ENCODE data around the gene TRIM29. TPM values are rescaled to one million over a fixed set of nuclear protein-coding genes. Genes with fewer than 3 reads are reported as not detected.

TRIM29 gene
- total RNA-seq, 6 experiments from 2014 or later: 1.1 to 2.1 (median 1.3) TPM; not detected in 2

DNA sequence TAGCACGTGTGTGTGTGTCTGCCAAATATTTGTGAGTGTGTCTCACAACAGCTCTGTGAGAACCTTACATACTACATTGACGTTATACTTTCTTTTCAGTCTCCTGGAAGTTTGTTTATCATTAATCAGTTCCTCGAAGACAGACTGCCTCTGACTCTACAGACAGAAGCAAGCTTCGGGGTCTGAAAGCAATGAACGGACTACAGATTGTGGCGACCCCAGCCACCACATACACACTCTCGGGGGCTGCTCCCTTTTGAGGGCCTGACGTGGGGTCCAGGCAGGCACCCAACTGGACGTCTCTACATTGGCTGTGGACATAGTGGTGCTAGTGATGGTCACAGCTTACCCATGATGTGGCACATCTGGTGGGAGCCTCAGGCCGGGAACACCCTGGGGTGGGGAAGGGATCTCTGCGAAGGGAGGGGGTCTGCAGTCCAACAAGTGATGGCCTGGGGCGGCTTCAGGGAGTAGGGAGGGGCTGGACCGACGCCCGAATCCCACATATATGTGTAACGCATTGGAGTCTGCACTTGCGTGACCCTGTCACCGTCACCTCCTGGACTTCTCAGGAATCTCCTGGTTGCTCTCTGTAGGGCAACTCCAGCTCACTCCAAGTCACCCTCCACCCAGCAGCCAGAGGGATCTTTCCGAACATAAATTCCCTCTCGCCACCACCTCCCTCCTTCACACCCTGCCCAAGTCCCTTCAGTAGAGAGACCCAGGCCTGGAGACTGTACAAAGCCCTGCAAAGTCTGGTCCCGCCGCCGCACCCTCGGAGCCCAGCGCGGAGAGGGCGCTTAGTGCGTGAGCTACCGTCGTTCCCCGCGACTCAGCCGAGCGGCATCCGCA lies 30.4 kb upstream of the TRIM29 start:
- intact Hi-C loops (cut with DNase I): no loop called here
- Histone ChIP-seq H3K36me3 (no peaks in the 10 kb centered on the region), H3K27me3 (no peaks in the 10 kb centered on the region), H3K4me1 (peaks cover 0 to 17% (median 3%) of the 10 kb centered on the region in 4 donors), H3K4me3 (peak overlapping the region; percentile 38 to 48 (median 47)), H3K9me3 (no peaks in the 10 kb centered on the region), H3K27ac (no peak overlapping the region)
- no peak for ATAC-seq
- no peak for DNase-seq
- WGBS (ENCODE audit: insufficient coverage, low coverage, low lambda C conversion rate, missing lambda C conversion rate): 33% methylated on average over 20 of the region's 35 CpGs
- TF ChIP-seq CTCF (IDR thresholded peaks at IDR 0.05): no peak
- TF ChIP-seq POLR2A (IDR thresholded peaks at IDR 0.05): no peak

GRCh38 chr11:120167659-120168058 lies 29.7 kb upstream of the TRIM29 start:
- H3K4me1 ChIP-seq: peaks cover 0 to 17% (median 3%) of the 10 kb centered on the region in 4 donors
- TF ChIP-seq CTCF (IDR thresholded peaks at IDR 0.05): no peak
- no peak for TF ChIP-seq POLR2A (IDR thresholded peaks at IDR 0.05)
- no peak overlapping the region for H3K4me3 ChIP-seq
- ATAC-seq (no peak), DNase-seq (no peak)
- WGBS (ENCODE audit: insufficient coverage, low coverage, low lambda C conversion rate, missing lambda C conversion rate): 54% methylated on average over 3 of the region's 11 CpGs
- no peak overlapping the region for H3K27ac ChIP-seq
- H3K27me3 ChIP-seq: no peaks in the 10 kb centered on the region
- intact Hi-C loops (cut with DNase I): no loop called here
- no peaks in the 10 kb centered on the region for H3K9me3 ChIP-seq
- H3K36me3 ChIP-seq: no peaks in the 10 kb centered on the region

DNA sequence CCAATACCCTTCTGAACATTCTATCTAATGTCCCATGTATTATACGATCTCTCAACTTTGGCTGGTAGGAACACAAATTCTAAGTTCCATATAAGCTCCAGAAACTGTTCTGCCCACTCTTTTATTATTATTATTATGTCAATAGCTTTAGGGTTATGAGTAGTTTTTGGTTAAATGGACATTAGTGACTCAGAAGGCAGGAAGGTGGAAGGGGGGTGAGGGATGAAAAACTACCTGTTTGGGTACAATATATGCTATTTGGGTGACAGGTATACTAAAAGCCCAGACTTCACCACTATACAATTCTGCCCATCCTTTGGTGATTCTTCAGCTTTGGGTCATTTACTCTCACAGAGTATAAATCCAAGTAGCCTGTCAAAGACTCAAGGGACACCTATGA lies 22.5 kb upstream of the TRIM29 start:
- TF ChIP-seq POLR2A (IDR thresholded peaks at IDR 0.05) (no peak), CTCF (IDR thresholded peaks at IDR 0.05) (no peak)
- Histone ChIP-seq H3K27me3 (no peaks in the 10 kb centered on the region), H3K36me3 (no peaks in the 10 kb centered on the region), H3K4me3 (no peak overlapping the region), H3K9me3 (no peaks in the 10 kb centered on the region), H3K4me1 (no peaks in the 10 kb centered on the region), H3K27ac (no peak overlapping the region)
- no peak for ATAC-seq
- DNase-seq: no peak
- intact Hi-C loops (cut with DNase I): no loop called here
- WGBS (ENCODE audit: insufficient coverage, low coverage, low lambda C conversion rate, missing lambda C conversion rate): 57% methylated on average over 1 of the region's 1 CpG

DNA sequence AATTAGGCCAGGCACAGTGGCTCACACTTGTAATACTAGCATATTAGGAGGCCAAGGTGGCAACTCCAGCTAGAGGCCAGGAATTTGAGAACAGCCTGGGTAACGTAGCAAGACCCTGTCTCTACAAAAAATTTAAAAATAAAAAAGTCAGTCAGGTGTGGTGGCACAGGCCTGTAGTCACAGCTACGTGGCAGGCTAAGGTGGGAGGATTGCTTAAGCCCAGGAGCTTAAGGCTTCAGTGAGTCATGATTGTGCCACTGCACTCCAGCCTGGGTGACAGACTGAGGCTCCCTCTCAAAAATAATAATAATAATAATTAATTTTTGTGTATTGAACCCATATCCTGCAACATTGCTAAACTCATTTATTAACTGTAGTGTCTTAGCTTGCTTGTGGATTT lies 15.3 kb upstream of the TRIM29 start:
- no peak for ATAC-seq
- Histone ChIP-seq H3K4me1 (no peaks in the 10 kb centered on the region), H3K36me3 (no peaks in the 10 kb centered on the region), H3K9me3 (no peaks in the 10 kb centered on the region), H3K27ac (no peak overlapping the region), H3K27me3 (no peaks in the 10 kb centered on the region), H3K4me3 (no peak overlapping the region)
- intact Hi-C loops (cut with DNase I): no loop called here
- WGBS (ENCODE audit: insufficient coverage, low coverage, low lambda C conversion rate, missing lambda C conversion rate): 71% methylated on average over 2 of the region's 2 CpGs
- TF ChIP-seq CTCF (IDR thresholded peaks at IDR 0.05): no peak
- no peak for TF ChIP-seq POLR2A (IDR thresholded peaks at IDR 0.05)
- no peak for DNase-seq
